Gastrocnemius medialis (tissue), 4 donors: ENCODE data around the gene TCP11L2. TPM values are rescaled to one million over a fixed set of nuclear protein-coding genes. Genes with fewer than 3 reads are reported as not detected.

Experiments
- ATAC-seq, 2 donors: fragments of 150-250 bp; one replicate each; pipeline ENCODE4 v1.9.1; 2016
- DNase-seq, 2 donors: peaks; one replicate each; pipeline ENCODE4 v3.0.0-alpha.2; 2019
- H3K27ac ChIP-seq, 4 donors: fragments of 200-600 bp; sonication (generic); 1 replicate in 1 of 4; 2 replicates in 3 of 4; pipeline ENCODE4 v1.5.1; 2016 to 2018; ENCODE audit warnings: mild to moderate bottlenecking in 2 of 4, moderate library complexity in 1 of 4
- H3K27me3 ChIP-seq, 3 donors: fragments of 200-600 bp; sonication (generic) in 2 of 3; 1 replicate in 1 of 3; 2 replicates in 2 of 3; pipeline versions ENCODE4 v1.5.1 to v1.6.0; 2016 to 2019; ENCODE audit warnings: mild to moderate bottlenecking in 1 of 3, moderate library complexity in 1 of 3
- H3K36me3 ChIP-seq, 2 donors: fragments of 200-600 bp; sonication (generic) in 1 of 2; one replicate each; pipeline ENCODE4 v1.5.1; 2017 to 2018
- H3K4me1 ChIP-seq, 2 donors: fragments of 200-600 bp; sonication (generic) in 1 of 2; one replicate each; pipeline ENCODE4 v1.5.1; 2016 to 2017; ENCODE audit warnings: mild to moderate bottlenecking in 2 of 2
- H3K4me3 ChIP-seq, 4 donors: fragments of 200-600 bp; sonication (generic) in 3 of 4; 1 replicate in 1 of 4; 2 replicates in 3 of 4; pipeline ENCODE4 v1.5.1; 2016 to 2019; ENCODE audit warnings: mild to moderate bottlenecking in 2 of 4
- H3K9me3 ChIP-seq, 3 donors: fragments of 200-600 bp; sonication (generic) in 2 of 3; 1 replicate in 1 of 3; 2 replicates in 2 of 3; pipeline ENCODE4 v1.5.1; 2016 to 2019
- POLR2A ChIP-seq, 2 donors: fragments of 450-650 bp; IDR thresholded peaks; one replicate each; pipeline ENCODE4 v1.6.1; 2017; ENCODE audit warnings: antibody characterized with exemption in 2 of 2, mild to moderate bottlenecking in 2 of 2, moderate library complexity in 2 of 2
- in situ Hi-C, 4 donors: fragments of 200-750 bp; cut with MboI; loops; one replicate each; pipeline versions ENCODE4 v1.15.0 to v1.8.0; 2017; ENCODE audit warnings: low sequenced_read_pairs in 4 of 4
- intact Hi-C: fragments of 100-400 bp; cut with DNase I; formaldehyde crosslinking; loops from one replicate; pipeline ENCODE4 v1.15.1; 2023; ENCODE audit warnings: low total_unique reads
- total RNA-seq, 4 donors: library from RNA; depleted of rRNA; stranded (reverse); fragments of >200 nt; gene quantifications; one replicate each; pipeline versions ENCODE4 v1.1.0 to v1.2.3, GENCODE V29; 2016
- TF ChIP-seq, protein P1 (sequence below), 5 experiments: fragments of 450-650 bp in 3 of 5; fragments of 200-600 bp in 2 of 5; sonication (generic) in 2 of 5; IDR thresholded peaks in 4 of 5; conservative IDR thresholded peaks in 1 of 5; 1 replicate in 4 of 5; 2 replicates in 1 of 5; pipeline ENCODE4 v1.5.1; 2016 to 2019; ENCODE audit warnings: antibody characterized with exemption in 5 of 5, mild to moderate bottlenecking in 3 of 5, moderate library complexity in 3 of 5

Gene TCP11L2
- total RNA-seq, 4 donors from 2014 or later: 39.1 to 51.7 (median 43.9) TPM

DNA sequence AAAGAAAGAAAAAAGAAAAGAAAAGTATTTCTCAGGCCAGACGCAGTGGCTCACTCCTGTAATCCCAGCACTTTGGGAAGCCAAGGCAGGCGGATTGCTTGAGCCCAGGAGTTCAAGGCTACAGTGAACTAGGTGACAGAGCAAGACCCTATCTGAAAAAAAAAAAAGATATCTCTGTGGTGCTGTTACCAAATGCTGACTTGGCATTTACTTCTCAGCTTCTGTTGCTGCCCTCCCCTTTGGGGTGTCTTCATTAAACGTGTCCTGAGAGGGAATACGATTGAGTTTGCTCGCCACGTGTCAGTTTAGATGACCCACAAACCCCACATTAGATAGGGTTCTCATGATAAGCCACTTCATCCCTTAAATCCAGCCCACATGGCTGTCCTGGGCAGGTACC is 50.6 kb downstream of the TCP11L2 start:
- intact Hi-C loops (loop anchor here (10.0 kb wide), 1 partner anchor 938 kb away; no protein-coding TSS in a partner anchor), in situ Hi-C loops (loop anchor here in 3 of 4 donors (5.0 to 10.0 kb wide), 3 partner anchors 48 to 128 kb away; partner anchors contain the start of gene TCP11L2 (in 1 of the 3))
- ATAC-seq: no peak
- Histone ChIP-seq H3K4me1 (peaks cover 8% of the 10 kb centered on the region in 2 donors), H3K27me3 (no peaks in the 10 kb centered on the region), H3K9me3 (no peaks in the 10 kb centered on the region), H3K4me3 (no peak overlapping the region), H3K27ac (no peak overlapping the region), H3K36me3 (no peaks in the 10 kb centered on the region)
- DNase-seq: no peak
- no peak for TF ChIP-seq POLR2A (IDR thresholded peaks at IDR 0.05)
- TF ChIP-seq, protein P1, sequence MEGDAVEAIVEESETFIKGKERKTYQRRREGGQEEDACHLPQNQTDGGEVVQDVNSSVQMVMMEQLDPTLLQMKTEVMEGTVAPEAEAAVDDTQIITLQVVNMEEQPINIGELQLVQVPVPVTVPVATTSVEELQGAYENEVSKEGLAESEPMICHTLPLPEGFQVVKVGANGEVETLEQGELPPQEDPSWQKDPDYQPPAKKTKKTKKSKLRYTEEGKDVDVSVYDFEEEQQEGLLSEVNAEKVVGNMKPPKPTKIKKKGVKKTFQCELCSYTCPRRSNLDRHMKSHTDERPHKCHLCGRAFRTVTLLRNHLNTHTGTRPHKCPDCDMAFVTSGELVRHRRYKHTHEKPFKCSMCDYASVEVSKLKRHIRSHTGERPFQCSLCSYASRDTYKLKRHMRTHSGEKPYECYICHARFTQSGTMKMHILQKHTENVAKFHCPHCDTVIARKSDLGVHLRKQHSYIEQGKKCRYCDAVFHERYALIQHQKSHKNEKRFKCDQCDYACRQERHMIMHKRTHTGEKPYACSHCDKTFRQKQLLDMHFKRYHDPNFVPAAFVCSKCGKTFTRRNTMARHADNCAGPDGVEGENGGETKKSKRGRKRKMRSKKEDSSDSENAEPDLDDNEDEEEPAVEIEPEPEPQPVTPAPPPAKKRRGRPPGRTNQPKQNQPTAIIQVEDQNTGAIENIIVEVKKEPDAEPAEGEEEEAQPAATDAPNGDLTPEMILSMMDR (IDR thresholded peaks at IDR 0.05 in 4 of 5, conservative IDR thresholded peaks at IDR 0.05 in 1 of 5): no peak

GRCh38 chr12:106357549-106358395 is 55.2 kb downstream of the TCP11L2 start, which contains the start of gene POLR3B:
Gene POLR3B (plus strand): TSS chr12:106357748. CDS start chr12:106357880, 132 bp downstream.
- Histone ChIP-seq H3K4me3 (peak within 1 kb of the TSS; percentile 68 to 84 (median 80)), H3K4me1 (peaks cover 16 to 18% of the 10 kb centered on the region in 2 donors), H3K27ac (peak within 1 kb of the TSS; percentile 87 to 96 (median 91)), H3K27me3 (no peaks in the 10 kb centered on the region), H3K36me3 (no peaks in the 10 kb centered on the region), H3K9me3 (no peaks in the 10 kb centered on the region)
- in situ Hi-C loops: loop anchor here in 2 of 4 donors (10.0 kb wide), 2 partner anchors 53 to 133 kb away; partner anchors contain the start of gene TCP11L2 (in 1 of the 2)
- ATAC-seq (peak; percentile 85 to 90), DNase-seq (peak; percentile 93 to 94)
- TF ChIP-seq, protein P1 (IDR thresholded peaks at IDR 0.05 in 4 of 5, conservative IDR thresholded peaks at IDR 0.05 in 1 of 5): peak; percentile 85 to 93 (median 88)
- TF ChIP-seq POLR2A (IDR thresholded peaks at IDR 0.05): peak; percentile 91 to 92
- intact Hi-C loops: loop anchor here (1.0 to 10.0 kb wide), 7 partner anchors 55 to 943 kb away; partner anchors contain the start of genes CKAP4, CRY1 and TCP11L2

DNA sequence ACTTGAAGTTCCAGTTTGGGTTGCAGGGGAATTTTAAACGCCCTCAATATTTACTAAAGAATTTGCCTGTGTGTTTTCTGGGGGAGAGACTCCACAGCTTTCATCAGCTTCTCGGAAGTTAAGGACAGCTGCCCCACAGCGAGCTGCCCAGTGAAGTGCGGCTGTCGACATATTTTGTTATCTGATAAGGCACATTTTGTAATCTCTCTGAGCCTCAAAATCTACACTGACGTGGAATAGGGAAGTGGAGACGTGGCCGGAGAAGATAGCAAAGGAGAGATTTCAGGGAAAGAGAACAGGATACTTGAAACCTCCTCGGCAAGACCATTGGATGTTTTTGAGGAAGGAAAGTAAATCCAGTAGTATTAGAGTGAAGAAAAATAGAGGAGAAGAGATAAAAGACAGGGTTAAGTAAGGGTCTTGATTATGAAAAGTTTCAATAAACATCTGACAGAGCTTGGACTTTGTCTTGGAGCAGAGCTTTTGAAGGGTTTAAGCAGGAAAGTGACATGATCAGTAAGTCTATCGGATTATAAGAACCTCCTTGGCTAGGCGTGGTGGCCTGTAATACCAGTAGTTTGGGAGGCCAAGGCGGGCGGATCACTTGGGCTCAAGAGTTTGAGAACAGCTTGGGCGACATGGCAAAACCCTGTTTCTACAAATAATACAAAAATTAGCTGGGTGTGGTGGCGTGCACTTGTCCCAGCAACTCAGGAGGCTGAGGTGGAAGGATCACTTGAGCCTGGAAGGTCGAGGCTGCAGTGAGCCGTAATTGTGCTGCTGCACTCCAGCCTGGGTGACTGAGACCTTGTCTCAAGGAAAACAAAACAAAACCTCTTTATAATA is 56.1 kb downstream of the TCP11L2 start:
- in situ Hi-C loops (loop anchor here in 2 of 4 donors (10.0 kb wide), 2 partner anchors 54 to 134 kb away; partner anchors contain the start of gene TCP11L2 (in 1 of the 2)), intact Hi-C loops (loop anchor here (1.0 to 10.0 kb wide), 7 partner anchors 56 to 944 kb away; partner anchors contain the start of genes CKAP4, CRY1 and TCP11L2)
- Histone ChIP-seq H3K27me3 (no peaks in the 10 kb centered on the region), H3K36me3 (no peaks in the 10 kb centered on the region), H3K4me3 (peak overlapping the region; percentile 68 to 84 (median 80)), H3K4me1 (peaks cover 16 to 18% of the 10 kb centered on the region in 2 donors), H3K9me3 (no peaks in the 10 kb centered on the region), H3K27ac (peak overlapping the region; percentile 87 to 96 (median 91))
- no peak for TF ChIP-seq POLR2A (IDR thresholded peaks at IDR 0.05)
- TF ChIP-seq, protein P1 (IDR thresholded peaks at IDR 0.05 in 4 of 5, conservative IDR thresholded peaks at IDR 0.05 in 1 of 5): no peak
- DNase-seq (peak; percentile 43 to 76), ATAC-seq (peak; percentile 82 to 88)
